Inferior parietal cortex (tissue), 1 donor: ENCODE measurements around the gene SUN5.

Experiments
- DNase-seq: peaks from one replicate; pipeline ENCODE4 v3.0.0-alpha.2; 2016; ENCODE audit errors: extremely low spot score

The SUN5 gene

GRCh38 chr20:33014336-33015113 lies 10.3 kb upstream of the SUN5 start:
- no peak for DNase-seq

GRCh38 chr20:33013701-33014326 lies 9.6 kb upstream of the SUN5 start:
- no peak for DNase-seq

GRCh38 chr20:33012327-33013189 lies 8.3 kb upstream of the SUN5 start:
- no peak for DNase-seq

- no peak for DNase-seq
These were observed 6.6 kb upstream of the SUN5 start for GRCh38 chr20:33010674-33011449.

GRCh38 chr20:33010133-33010504 lies 5.9 kb upstream of the SUN5 start:
- no peak for DNase-seq

GRCh38 chr20:33009214-33010132 lies 5.2 kb upstream of the SUN5 start:
- DNase-seq: no peak

- no peak for DNase-seq
These were observed 4.3 kb upstream of the SUN5 start for GRCh38 chr20:33008336-33009213.

- no peak for DNase-seq
These were observed 3.4 kb upstream of the SUN5 start, which contains the start of gene BPIFB2 for GRCh38 chr20:33007376-33008335. Gene BPIFB2, plus strand, starts transcription at chr20:33007704. Its CDS starts 871 bp downstream, at chr20:33008575.

- no peak for DNase-seq
These were observed 2.6 kb upstream of the SUN5 start for GRCh38 chr20:33006776-33007375.

- DNase-seq: no peak
These were observed 1.9 kb upstream of the SUN5 start for GRCh38 chr20:33005908-33006775.

GRCh38 chr20:33005132-33005566 lies 916 bp upstream of the SUN5 start:
- DNase-seq: no peak

GRCh38 chr20:33002087-33002808 lies 2.0 kb downstream of the SUN5 start:
- no peak for DNase-seq

- DNase-seq: no peak
These were observed 3.3 kb downstream of the SUN5 start for GRCh38 chr20:33000802-33001466.

- no peak for DNase-seq
These were observed 4.5 kb downstream of the SUN5 start for GRCh38 chr20:32999603-33000250.

GRCh38 chr20:32997431-32997830 lies 6.8 kb downstream of the SUN5 start:
- DNase-seq: no peak
